A549 (cell line): Measurements from ENCODE around the gene GULP1.

Source experiments
- BHLHE40 ChIP-seq: IDR thresholded peaks from 2 replicates; pipeline ENCODE4 v1.6.1; 2012; ENCODE audit warnings: low read depth, low read length, inconsistent platforms
- EP300 ChIP-seq, 2 experiments: fragments of >200 bp; sonication (Bioruptor Twin); formaldehyde crosslinking; IDR thresholded peaks; 2 replicates in 1 of 2; 3 replicates in 1 of 2; pipeline ENCODE4 v1.6.1; 2016 to 2017
- HDAC2 ChIP-seq: fragments of 200-600 bp; sonication (generic); IDR thresholded peaks from 2 replicates; pipeline ENCODE4 v1.6.1; 2016
- HOXB13 ChIP-seq: fragments of 250-450 bp; sonication (Bioruptor Pico); IDR thresholded peaks from 2 replicates; pipeline ENCODE4 v1.5.0; 2020; ENCODE audit warnings: low read depth, mild to moderate bottlenecking, moderate library complexity
- KDM1A ChIP-seq: fragments of 200-600 bp; sonication (generic); IDR thresholded peaks from 2 replicates; pipeline ENCODE4 v1.6.1; 2016; ENCODE audit warnings: low read depth, mild to moderate bottlenecking
- POLR2A ChIP-seq: IDR thresholded peaks from 2 replicates; pipeline ENCODE4 v1.6.1; 2012; ENCODE audit warnings: mild to moderate bottlenecking, low read length
- USF2 ChIP-seq: fragments of 450-650 bp; IDR thresholded peaks from 2 replicates; pipeline ENCODE4 v1.6.1; 2014; ENCODE audit warnings: antibody characterized with exemption
- ZFP36 ChIP-seq: fragments of 450-650 bp; IDR thresholded peaks from 2 replicates; pipeline ENCODE4 v1.6.1; 2014; ENCODE audit warnings: borderline replicate concordance; ENCODE audit not compliant: partially characterized antibody
- ZSCAN20 ChIP-seq: fragments of 250-450 bp; sonication (Bioruptor Pico); IDR thresholded peaks from 2 replicates; pipeline ENCODE4 v1.8.0; 2022; ENCODE audit warnings: mild to moderate bottlenecking, moderate library complexity
- TF ChIP-seq, protein P1 (sequence below): fragments of >200 bp; sonication (Bioruptor Twin); formaldehyde crosslinking; IDR thresholded peaks from 3 replicates; pipeline ENCODE4 v1.5.1; 2016
- TF ChIP-seq, protein P2 (sequence below): fragments of >200 bp; sonication (Bioruptor Twin); formaldehyde crosslinking; IDR thresholded peaks from 3 replicates; pipeline ENCODE4 v1.6.1; 2016

DNA sequence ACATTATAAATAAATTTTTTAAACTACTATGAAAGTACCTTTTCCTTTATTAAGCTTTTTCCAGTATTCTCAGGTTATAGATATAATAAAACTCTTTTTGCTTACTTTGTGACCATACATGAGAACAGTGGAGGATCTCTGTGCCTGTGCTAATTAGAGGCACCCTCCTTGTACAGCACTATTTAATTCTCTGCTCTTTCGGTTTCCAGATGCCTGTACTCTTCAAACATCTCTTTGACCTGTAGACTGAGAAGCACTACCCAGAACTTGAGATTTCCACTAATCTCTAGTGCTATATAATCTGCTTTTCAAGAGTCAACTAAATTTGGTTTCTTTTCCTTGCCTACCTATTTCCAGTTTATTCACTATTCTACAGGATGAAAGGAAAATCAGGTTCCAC, 131.1 kb downstream of the GULP1 start:
- TF ChIP-seq KDM1A (no peak), ZSCAN20 (CRISPR knock-in tag) (no peak), POLR2A (no peak), BHLHE40 (no peak), HDAC2 (no peak), ZFP36 (no peak), USF2 (no peak), EP300 (IDR thresholded peaks at IDR 0.05) (no peak), HOXB13 (no peak)
- TF ChIP-seq, protein P1, sequence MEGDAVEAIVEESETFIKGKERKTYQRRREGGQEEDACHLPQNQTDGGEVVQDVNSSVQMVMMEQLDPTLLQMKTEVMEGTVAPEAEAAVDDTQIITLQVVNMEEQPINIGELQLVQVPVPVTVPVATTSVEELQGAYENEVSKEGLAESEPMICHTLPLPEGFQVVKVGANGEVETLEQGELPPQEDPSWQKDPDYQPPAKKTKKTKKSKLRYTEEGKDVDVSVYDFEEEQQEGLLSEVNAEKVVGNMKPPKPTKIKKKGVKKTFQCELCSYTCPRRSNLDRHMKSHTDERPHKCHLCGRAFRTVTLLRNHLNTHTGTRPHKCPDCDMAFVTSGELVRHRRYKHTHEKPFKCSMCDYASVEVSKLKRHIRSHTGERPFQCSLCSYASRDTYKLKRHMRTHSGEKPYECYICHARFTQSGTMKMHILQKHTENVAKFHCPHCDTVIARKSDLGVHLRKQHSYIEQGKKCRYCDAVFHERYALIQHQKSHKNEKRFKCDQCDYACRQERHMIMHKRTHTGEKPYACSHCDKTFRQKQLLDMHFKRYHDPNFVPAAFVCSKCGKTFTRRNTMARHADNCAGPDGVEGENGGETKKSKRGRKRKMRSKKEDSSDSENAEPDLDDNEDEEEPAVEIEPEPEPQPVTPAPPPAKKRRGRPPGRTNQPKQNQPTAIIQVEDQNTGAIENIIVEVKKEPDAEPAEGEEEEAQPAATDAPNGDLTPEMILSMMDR, result no peak
- TF ChIP-seq, protein P2, sequence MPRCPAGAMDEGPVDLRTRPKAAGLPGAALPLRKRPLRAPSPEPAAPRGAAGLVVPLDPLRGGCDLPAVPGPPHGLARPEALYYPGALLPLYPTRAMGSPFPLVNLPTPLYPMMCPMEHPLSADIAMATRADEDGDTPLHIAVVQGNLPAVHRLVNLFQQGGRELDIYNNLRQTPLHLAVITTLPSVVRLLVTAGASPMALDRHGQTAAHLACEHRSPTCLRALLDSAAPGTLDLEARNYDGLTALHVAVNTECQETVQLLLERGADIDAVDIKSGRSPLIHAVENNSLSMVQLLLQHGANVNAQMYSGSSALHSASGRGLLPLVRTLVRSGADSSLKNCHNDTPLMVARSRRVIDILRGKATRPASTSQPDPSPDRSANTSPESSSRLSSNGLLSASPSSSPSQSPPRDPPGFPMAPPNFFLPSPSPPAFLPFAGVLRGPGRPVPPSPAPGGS, result no peak
